Measurements from ENCODE around the gene KLC1.

KLC1 gene

DNA sequence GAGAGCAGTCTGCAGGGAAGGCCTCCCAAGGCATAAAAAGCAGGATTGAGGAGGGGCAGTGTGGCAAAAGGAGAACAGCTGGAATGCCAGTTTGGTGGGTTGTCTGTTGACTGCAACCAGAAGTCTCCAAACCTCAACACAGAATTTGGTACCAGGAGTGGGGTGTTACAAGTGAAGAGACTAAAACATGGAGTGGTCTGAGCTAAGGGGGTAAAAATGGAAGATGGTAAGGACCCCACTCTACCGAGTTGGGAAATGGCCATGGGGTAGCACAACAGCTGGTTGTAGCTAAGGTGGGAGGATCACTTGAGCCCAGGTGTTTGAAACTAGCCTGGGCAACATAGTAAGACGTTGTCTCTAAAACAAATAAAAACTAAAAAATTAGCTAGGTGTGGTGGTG is 17.8 kb upstream of the KLC1 start:
- WGBS (ENCODE audit: insufficient coverage), result 100% methylated on average over 1 of the region's 2 CpGs
- Histone ChIP-seq H3K36me3 (ENCODE audit: control insufficient read depth in 4 of 4, insufficient read depth in 4 of 4, low read length in 3 of 4) (no peaks in the 10 kb centered on the region), H3K4me3 (ENCODE audit: control insufficient read depth in 1 of 7, extremely low read depth in 1 of 7, insufficient read depth in 4 of 7, low read depth in 2 of 7, low read length in 6 of 7) (no peak overlapping the region), H3K9me3 (ENCODE audit: control extremely low read depth in 1 of 5, control insufficient read depth in 4 of 5, insufficient read depth in 2 of 5, low read depth in 1 of 5, low read length in 4 of 5) (peaks cover 0 to 7% (median 5%) of the 10 kb centered on the region in 5 experiments), H3K4me1 (ENCODE audit: control extremely low read depth in 1 of 4, control insufficient read depth in 4 of 4, insufficient read depth in 4 of 4, low read length in 3 of 4) (peaks cover 0 to 24% (median 23%) of the 10 kb centered on the region in 4 experiments), H3K27ac (ENCODE audit: insufficient read depth in 1 of 2, low read depth in 1 of 2, low read length in 2 of 2, poor library complexity in 1 of 2, severe bottlenecking in 2 of 2) (no peak overlapping the region), H3K27me3 (replicated peaks in 2 of 5; ENCODE audit: control insufficient read depth in 4 of 5, insufficient read depth in 5 of 5, low read length in 4 of 5) (peaks cover 0 to 12% (median 0%) of the 10 kb centered on the region in 5 experiments)
- no peak for DNase-seq
- ChIA-PET CTCF (interaction anchor here (1.4 kb wide), 1 partner anchor 17 kb away, joined by 4 read pairs; no protein-coding TSS in a partner anchor), POLR2A (no interaction called here)

- ChIA-PET CTCF (no interaction called here), POLR2A (no interaction called here)
- peaks cover 0 to 5% (median 0%) of the 10 kb centered on the region in 5 experiments for H3K27me3 ChIP-seq (replicated peaks in 2 of 5; ENCODE audit: control insufficient read depth in 4 of 5, insufficient read depth in 5 of 5, low read length in 4 of 5)
- peaks cover 0 to 7% (median 5%) of the 10 kb centered on the region in 5 experiments for H3K9me3 ChIP-seq (ENCODE audit: control extremely low read depth in 1 of 5, control insufficient read depth in 4 of 5, insufficient read depth in 2 of 5, low read depth in 1 of 5, low read length in 4 of 5)
- 80% methylated on average over 3 of the region's 4 CpGs for WGBS (ENCODE audit: insufficient coverage)
- peaks cover 0 to 2% (median 1%) of the 10 kb centered on the region in 4 experiments for H3K4me1 ChIP-seq (ENCODE audit: control extremely low read depth in 1 of 4, control insufficient read depth in 4 of 4, insufficient read depth in 4 of 4, low read length in 3 of 4)
- H3K4me3 ChIP-seq (ENCODE audit: control insufficient read depth in 1 of 7, extremely low read depth in 1 of 7, insufficient read depth in 4 of 7, low read depth in 2 of 7, low read length in 6 of 7), result no peak overlapping the region
- no peak overlapping the region for H3K27ac ChIP-seq (ENCODE audit: insufficient read depth in 1 of 2, low read depth in 1 of 2, low read length in 2 of 2, poor library complexity in 1 of 2, severe bottlenecking in 2 of 2)
- no peaks in the 10 kb centered on the region for H3K36me3 ChIP-seq (ENCODE audit: control insufficient read depth in 4 of 4, insufficient read depth in 4 of 4, low read length in 3 of 4)
- no peak for DNase-seq
Observed at GRCh38 chr14:103613517-103613916, 15.5 kb upstream of the KLC1 start.

GRCh38 chr14:103616635-103617300 is 12.2 kb upstream of the KLC1 start:
- ChIA-PET POLR2A (no interaction called here), CTCF (interaction anchor here (0.8 kb wide), 1 partner anchor 13 kb away, joined by 3 read pairs; no protein-coding TSS in a partner anchor)
- no peaks in the 10 kb centered on the region for H3K27me3 ChIP-seq (replicated peaks in 2 of 5; ENCODE audit: control insufficient read depth in 4 of 5, insufficient read depth in 5 of 5, low read length in 4 of 5)
- DNase-seq, result no peak
- no peak overlapping the region for H3K4me3 ChIP-seq (ENCODE audit: control insufficient read depth in 1 of 7, extremely low read depth in 1 of 7, insufficient read depth in 4 of 7, low read depth in 2 of 7, low read length in 6 of 7)
- WGBS (ENCODE audit: insufficient coverage), result 81% methylated on average over 6 of the region's 17 CpGs
- H3K27ac ChIP-seq (ENCODE audit: insufficient read depth in 1 of 2, low read depth in 1 of 2, low read length in 2 of 2, poor library complexity in 1 of 2, severe bottlenecking in 2 of 2), result no peak overlapping the region
- H3K9me3 ChIP-seq (ENCODE audit: control extremely low read depth in 1 of 5, control insufficient read depth in 4 of 5, insufficient read depth in 2 of 5, low read depth in 1 of 5, low read length in 4 of 5), result no peaks in the 10 kb centered on the region
- no peaks in the 10 kb centered on the region for H3K4me1 ChIP-seq (ENCODE audit: control extremely low read depth in 1 of 4, control insufficient read depth in 4 of 4, insufficient read depth in 4 of 4, low read length in 3 of 4)
- H3K36me3 ChIP-seq (ENCODE audit: control insufficient read depth in 4 of 4, insufficient read depth in 4 of 4, low read length in 3 of 4), result no peaks in the 10 kb centered on the region

GRCh38 chr14:103619057-103619456 is 10.0 kb upstream of the KLC1 start:
- WGBS (ENCODE audit: insufficient coverage), result 100% methylated on average over 4 of the region's 5 CpGs
- Histone ChIP-seq H3K27ac (ENCODE audit: insufficient read depth in 1 of 2, low read depth in 1 of 2, low read length in 2 of 2, poor library complexity in 1 of 2, severe bottlenecking in 2 of 2) (no peak overlapping the region), H3K4me3 (ENCODE audit: control insufficient read depth in 1 of 7, extremely low read depth in 1 of 7, insufficient read depth in 4 of 7, low read depth in 2 of 7, low read length in 6 of 7) (no peak overlapping the region), H3K9me3 (ENCODE audit: control extremely low read depth in 1 of 5, control insufficient read depth in 4 of 5, insufficient read depth in 2 of 5, low read depth in 1 of 5, low read length in 4 of 5) (no peaks in the 10 kb centered on the region), H3K36me3 (ENCODE audit: control insufficient read depth in 4 of 4, insufficient read depth in 4 of 4, low read length in 3 of 4) (no peaks in the 10 kb centered on the region), H3K4me1 (ENCODE audit: control extremely low read depth in 1 of 4, control insufficient read depth in 4 of 4, insufficient read depth in 4 of 4, low read length in 3 of 4) (peaks cover 0 to 6% (median 4%) of the 10 kb centered on the region in 4 experiments), H3K27me3 (replicated peaks in 2 of 5; ENCODE audit: control insufficient read depth in 4 of 5, insufficient read depth in 5 of 5, low read length in 4 of 5) (no peaks in the 10 kb centered on the region)
- CTCF ChIA-PET, result interaction anchor here (0.6 to 1.5 kb wide), 3 partner anchors 10 to 42 kb away, joined by 3 to 5 read pairs (median 4); no protein-coding TSS in a partner anchor
- POLR2A ChIA-PET, result no interaction called here
- no peak for DNase-seq

DNA sequence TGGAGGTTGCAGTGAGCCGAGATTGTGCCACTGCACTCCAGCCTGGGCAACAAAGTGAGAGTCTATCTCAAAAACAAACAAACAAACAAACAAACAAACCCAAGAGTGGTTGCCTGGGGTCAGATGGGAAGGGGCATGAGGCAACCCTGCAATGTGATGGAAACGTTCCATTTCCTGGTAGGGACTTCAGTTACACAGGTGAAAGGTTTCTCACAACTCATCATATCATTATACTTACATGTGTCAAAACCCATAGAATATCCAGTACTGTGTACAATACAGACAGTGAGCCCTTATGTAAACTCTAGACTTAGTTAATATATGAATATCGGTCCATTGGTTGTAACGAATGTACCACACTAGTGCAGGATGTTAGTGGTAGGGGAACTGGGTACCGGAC is 7.2 kb upstream of the KLC1 start:
- Histone ChIP-seq H3K27me3 (replicated peaks in 2 of 5; ENCODE audit: control insufficient read depth in 4 of 5, insufficient read depth in 5 of 5, low read length in 4 of 5) (no peaks in the 10 kb centered on the region), H3K27ac (ENCODE audit: insufficient read depth in 1 of 2, low read depth in 1 of 2, low read length in 2 of 2, poor library complexity in 1 of 2, severe bottlenecking in 2 of 2) (no peak overlapping the region), H3K36me3 (ENCODE audit: control insufficient read depth in 4 of 4, insufficient read depth in 4 of 4, low read length in 3 of 4) (no peaks in the 10 kb centered on the region), H3K4me1 (ENCODE audit: control extremely low read depth in 1 of 4, control insufficient read depth in 4 of 4, insufficient read depth in 4 of 4, low read length in 3 of 4) (peaks cover 0 to 27% (median 19%) of the 10 kb centered on the region in 4 experiments), H3K9me3 (ENCODE audit: control extremely low read depth in 1 of 5, control insufficient read depth in 4 of 5, insufficient read depth in 2 of 5, low read depth in 1 of 5, low read length in 4 of 5) (no peaks in the 10 kb centered on the region), H3K4me3 (ENCODE audit: control insufficient read depth in 1 of 7, extremely low read depth in 1 of 7, insufficient read depth in 4 of 7, low read depth in 2 of 7, low read length in 6 of 7) (no peak overlapping the region)
- WGBS (ENCODE audit: insufficient coverage), result 86% methylated on average over 3 of the region's 5 CpGs
- ChIA-PET CTCF (no interaction called here), POLR2A (no interaction called here)
- DNase-seq, result no peak

DNA sequence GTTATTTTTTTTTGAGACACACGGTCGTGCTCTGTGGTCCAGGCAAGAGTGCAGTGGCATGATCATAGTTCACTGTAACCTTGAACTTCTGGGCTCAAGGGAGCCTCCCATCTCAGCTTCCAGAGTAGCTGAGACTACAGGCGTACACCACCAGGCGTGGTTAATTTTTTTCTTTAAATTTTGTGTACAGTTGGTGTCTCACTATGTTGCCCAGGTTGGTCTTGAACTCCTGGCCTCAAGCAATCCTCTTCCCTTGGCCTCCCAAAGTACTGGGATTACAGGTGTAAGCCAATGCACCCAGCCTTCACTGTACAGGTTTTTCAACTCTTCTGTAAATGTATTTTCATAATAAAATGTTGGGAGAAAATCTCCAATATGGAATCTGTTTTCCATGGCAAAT is 5.7 kb upstream of the KLC1 start:
- Histone ChIP-seq H3K27ac (ENCODE audit: insufficient read depth in 1 of 2, low read depth in 1 of 2, low read length in 2 of 2, poor library complexity in 1 of 2, severe bottlenecking in 2 of 2) (no peak overlapping the region), H3K9me3 (ENCODE audit: control extremely low read depth in 1 of 5, control insufficient read depth in 4 of 5, insufficient read depth in 2 of 5, low read depth in 1 of 5, low read length in 4 of 5) (no peaks in the 10 kb centered on the region), H3K27me3 (replicated peaks in 2 of 5; ENCODE audit: control insufficient read depth in 4 of 5, insufficient read depth in 5 of 5, low read length in 4 of 5) (no peaks in the 10 kb centered on the region), H3K4me1 (ENCODE audit: control extremely low read depth in 1 of 4, control insufficient read depth in 4 of 4, insufficient read depth in 4 of 4, low read length in 3 of 4) (peaks cover 0 to 37% (median 28%) of the 10 kb centered on the region in 4 experiments), H3K36me3 (ENCODE audit: control insufficient read depth in 4 of 4, insufficient read depth in 4 of 4, low read length in 3 of 4) (no peaks in the 10 kb centered on the region), H3K4me3 (ENCODE audit: control insufficient read depth in 1 of 7, extremely low read depth in 1 of 7, insufficient read depth in 4 of 7, low read depth in 2 of 7, low read length in 6 of 7) (no peak overlapping the region)
- ChIA-PET CTCF (interaction anchor here (1.0 kb wide), 1 partner anchor 49 kb away, joined by 3 read pairs; no protein-coding TSS in a partner anchor), POLR2A (interaction anchor here (0.6 kb wide), 1 partner anchor 32 kb away, joined by 3 read pairs; no protein-coding TSS in a partner anchor)
- 85% methylated on average over 3 of the region's 4 CpGs for WGBS (ENCODE audit: insufficient coverage)
- no peak for DNase-seq

- Histone ChIP-seq H3K27me3 (replicated peaks in 2 of 5; ENCODE audit: control insufficient read depth in 4 of 5, insufficient read depth in 5 of 5, low read length in 4 of 5) (no peaks in the 10 kb centered on the region), H3K9me3 (ENCODE audit: control extremely low read depth in 1 of 5, control insufficient read depth in 4 of 5, insufficient read depth in 2 of 5, low read depth in 1 of 5, low read length in 4 of 5) (no peaks in the 10 kb centered on the region), H3K4me3 (ENCODE audit: control insufficient read depth in 1 of 7, extremely low read depth in 1 of 7, insufficient read depth in 4 of 7, low read depth in 2 of 7, low read length in 6 of 7) (no peak overlapping the region), H3K36me3 (ENCODE audit: control insufficient read depth in 4 of 4, insufficient read depth in 4 of 4, low read length in 3 of 4) (no peaks in the 10 kb centered on the region), H3K27ac (ENCODE audit: insufficient read depth in 1 of 2, low read depth in 1 of 2, low read length in 2 of 2, poor library complexity in 1 of 2, severe bottlenecking in 2 of 2) (no peak overlapping the region), H3K4me1 (ENCODE audit: control extremely low read depth in 1 of 4, control insufficient read depth in 4 of 4, insufficient read depth in 4 of 4, low read length in 3 of 4) (peaks cover 0 to 41% (median 31%) of the 10 kb centered on the region in 4 experiments)
- CTCF ChIA-PET, result interaction anchor here (1.0 kb wide), 1 partner anchor 49 kb away, joined by 3 read pairs; no protein-coding TSS in a partner anchor
- peak in 1 of 3 donors; percentile 17 for DNase-seq
- 70% methylated on average over 10 of the region's 16 CpGs for WGBS (ENCODE audit: insufficient coverage)
- POLR2A ChIA-PET, result interaction anchor here (0.6 kb wide), 1 partner anchor 31 kb away, joined by 3 read pairs; no protein-coding TSS in a partner anchor
Observed at GRCh38 chr14:103623883-103624482, 5.0 kb upstream of the KLC1 start.
